ENCODE results near the gene ZNF333.

The ZNF333 gene

GRCh38 chr19:14689598-14690503, at the start of gene ZNF333:
TSS of gene ZNF333 (plus strand) at chr19:14690048. CDS start at chr19:14693492, 3,444 bp downstream.
- peak; percentile 50 for DNase-seq

GRCh38 chr19:14648506-14648905, 41.3 kb upstream of the ZNF333 start:
- DNase-seq: no peak

DNA sequence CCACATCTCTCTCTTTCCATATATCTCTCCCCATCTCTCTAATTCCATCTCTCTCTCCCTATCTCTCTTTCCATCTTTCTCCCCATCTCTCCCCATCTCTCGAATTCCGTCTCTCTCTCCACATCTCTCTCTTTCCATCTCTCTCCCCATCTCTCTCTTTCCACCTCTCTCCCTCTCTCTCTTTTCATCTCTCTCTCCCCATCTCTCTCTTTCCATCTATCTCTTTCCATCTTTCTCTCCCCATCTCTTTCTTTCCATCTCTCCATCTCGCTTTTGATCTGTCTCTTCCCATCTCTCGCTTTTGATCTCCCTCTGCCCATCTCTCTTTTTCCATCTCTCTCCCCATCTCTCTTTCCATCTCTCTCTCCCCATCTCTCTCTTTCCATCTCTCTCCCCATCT, 40.8 kb upstream of the ZNF333 start:
- DNase-seq: no peak

DNA sequence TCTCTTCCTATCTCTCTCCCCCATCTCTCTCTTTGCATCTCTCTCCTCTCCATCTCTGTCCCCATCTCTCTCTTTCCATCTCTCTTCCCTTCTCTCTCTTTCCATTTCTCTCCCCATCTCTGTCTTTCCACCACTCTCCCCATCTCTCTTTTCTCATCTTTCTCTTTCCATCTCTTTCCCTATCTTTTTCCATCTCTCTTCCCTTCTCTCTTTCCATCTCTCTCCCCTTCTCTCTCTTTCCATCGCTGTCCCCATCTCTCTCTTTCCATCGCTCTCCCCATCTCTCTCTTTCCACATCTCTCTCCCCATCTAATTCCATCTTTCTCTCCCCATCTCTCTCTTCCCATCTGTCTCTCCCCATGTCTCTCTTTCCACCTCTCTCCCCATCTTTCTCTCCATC, 39.7 kb upstream of the ZNF333 start:
- no peak for DNase-seq

- no peak for DNase-seq
Measured at GRCh38 chr19:14654786-14655560, 34.9 kb upstream of the ZNF333 start.

DNA sequence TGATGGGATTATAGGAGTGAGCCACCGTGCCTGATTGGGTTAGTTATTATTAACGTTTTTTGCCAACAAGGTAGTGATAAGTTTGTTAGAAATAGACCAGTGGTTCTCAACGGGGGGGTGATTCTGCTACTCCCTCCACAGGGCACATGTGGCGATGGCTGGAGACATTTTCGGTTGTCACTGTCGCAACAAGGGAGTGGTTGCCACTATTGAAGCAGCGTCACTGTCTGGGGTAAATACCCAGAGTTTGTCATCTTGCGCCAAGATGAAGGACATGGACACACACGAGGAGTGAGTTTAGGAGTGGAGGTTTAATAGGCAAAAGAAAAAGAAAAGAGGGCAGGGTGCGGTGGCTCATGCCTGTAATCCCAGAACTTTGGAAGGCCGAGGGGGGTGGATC, 34.1 kb upstream of the ZNF333 start:
- no peak for DNase-seq

GRCh38 chr19:14659874-14660489, 29.9 kb upstream of the ZNF333 start:
- DNase-seq: no peak

DNA sequence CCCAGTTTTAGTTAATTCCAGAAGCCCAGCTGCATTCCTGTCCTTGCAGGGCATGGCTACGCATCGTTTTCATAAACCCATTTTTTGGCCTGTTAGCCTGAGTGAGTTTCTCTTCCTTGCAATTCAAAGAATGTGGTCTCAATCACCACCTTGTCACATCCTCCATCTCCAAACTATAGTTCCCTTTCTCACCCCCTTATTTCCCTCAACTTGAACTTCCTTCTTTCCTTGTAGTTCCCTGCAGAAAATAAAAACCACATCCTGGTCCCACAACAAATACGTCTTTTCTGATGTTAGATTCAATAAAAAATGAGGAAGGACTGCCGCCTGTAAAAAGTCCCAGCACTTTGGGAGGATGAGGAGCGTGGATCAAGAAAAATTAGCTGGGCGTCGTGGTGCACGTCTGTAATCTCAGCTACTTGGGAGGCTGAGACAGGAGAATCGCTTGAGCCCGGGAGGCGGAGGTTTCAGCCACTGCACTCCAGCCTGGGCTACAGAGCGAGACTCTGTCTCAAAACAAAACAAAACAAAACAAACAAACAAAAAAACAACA, 28.4 kb upstream of the ZNF333 start:
- DNase-seq: no peak

GRCh38 chr19:14669940-14670339, 19.9 kb upstream of the ZNF333 start:
- DNase-seq: no peak

- no peak for DNase-seq
Measured at GRCh38 chr19:14670408-14670807, 19.4 kb upstream of the ZNF333 start.

- no peak for DNase-seq
Measured at GRCh38 chr19:14672188-14672872, 17.5 kb upstream of the ZNF333 start.

DNA sequence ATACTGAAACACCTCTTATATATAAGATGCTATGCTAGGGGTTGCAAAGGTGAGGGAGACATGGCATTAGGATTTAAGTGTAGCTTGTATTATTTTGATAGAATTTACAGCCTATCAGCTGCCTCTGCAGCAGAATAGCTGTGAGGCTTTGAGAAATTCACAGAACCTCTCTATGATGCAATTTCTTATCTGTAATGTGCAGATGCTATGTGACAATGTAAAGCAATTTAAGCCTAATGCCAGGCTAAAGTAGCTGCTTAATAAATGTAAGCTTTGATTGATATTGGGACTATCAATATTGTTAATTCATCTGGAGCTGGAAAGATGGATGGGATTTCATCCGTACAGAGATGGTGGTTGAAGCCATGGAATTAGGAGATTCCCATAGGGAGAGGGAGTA, 16.8 kb upstream of the ZNF333 start:
- no peak for DNase-seq

- no peak for DNase-seq
Measured at GRCh38 chr19:14674764-14675163, 15.1 kb upstream of the ZNF333 start, which contains the start of gene ADGRE3. TSS of gene ADGRE3 (minus strand) at chr19:14674844. CDS start at chr19:14674770, 74 bp downstream.

- DNase-seq: no peak
Measured at GRCh38 chr19:14676762-14677161, 13.1 kb upstream of the ZNF333 start.

GRCh38 chr19:14677464-14677863, 12.4 kb upstream of the ZNF333 start:
- no peak for DNase-seq

DNA sequence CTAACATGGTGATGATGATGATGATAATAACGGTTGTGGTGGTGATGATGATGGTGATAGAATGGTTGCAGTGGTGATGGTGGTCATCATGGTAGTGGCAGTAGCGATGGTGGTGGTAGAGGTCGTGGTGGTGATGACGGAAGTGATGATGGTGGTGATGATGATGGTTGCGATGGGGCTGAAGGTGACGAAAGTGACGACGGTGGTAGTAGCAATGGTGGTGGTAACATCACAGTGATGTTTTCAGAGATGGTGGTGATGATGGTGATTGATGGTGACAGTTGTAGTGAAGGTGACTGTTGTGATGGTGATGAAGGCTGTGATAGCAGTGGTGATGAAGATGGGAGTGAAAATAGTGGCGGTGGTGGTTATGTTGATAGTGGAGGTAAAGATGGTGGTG, 11.6 kb upstream of the ZNF333 start:
- DNase-seq: no peak

GRCh38 chr19:14682084-14682483, 7.8 kb upstream of the ZNF333 start:
- DNase-seq: no peak

DNA sequence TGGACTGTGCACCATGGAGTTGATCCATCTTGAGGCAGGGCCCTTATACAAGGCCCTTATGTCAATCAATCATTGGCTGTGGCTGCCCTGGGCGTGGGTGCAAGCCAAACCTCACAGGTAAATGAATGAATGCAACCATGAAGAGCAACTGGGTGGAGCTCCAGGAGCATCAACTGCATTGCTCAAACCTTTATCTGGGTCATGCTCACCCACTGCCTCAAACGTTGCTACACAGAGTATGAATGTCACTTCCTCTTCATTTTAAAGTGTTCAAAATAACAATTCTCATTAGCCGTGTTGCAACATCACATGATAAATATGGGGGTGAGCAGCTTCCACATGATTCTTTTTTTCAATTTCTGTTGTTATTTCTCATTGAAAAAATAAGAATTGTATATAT, 6.4 kb upstream of the ZNF333 start:
- no peak for DNase-seq

DNA sequence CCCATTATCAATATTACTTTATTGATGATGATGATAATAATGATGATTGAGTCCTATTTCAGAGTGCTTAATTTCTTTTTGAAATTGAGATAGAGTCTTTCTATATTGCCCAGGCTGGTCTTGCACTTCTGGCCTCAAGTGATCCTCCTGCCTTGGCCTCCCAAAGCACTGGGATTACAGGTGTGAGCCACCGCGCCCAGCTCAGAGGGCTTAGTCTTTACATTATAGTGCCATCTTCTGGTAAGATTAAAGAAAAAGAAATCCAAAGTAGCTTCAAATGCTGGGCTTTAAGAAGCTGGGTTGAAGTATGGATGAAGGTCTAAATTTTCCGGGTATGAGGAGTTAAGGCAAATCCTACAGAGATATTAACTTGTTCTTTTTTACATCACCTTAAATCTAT, 3.4 kb upstream of the ZNF333 start:
- DNase-seq: no peak

GRCh38 chr19:14694641-14695266, 4.9 kb downstream of the ZNF333 start:
- no peak for DNase-seq

- no peak for DNase-seq
Measured at GRCh38 chr19:14695471-14695870, 5.6 kb downstream of the ZNF333 start.

- DNase-seq: no peak
Measured at GRCh38 chr19:14699641-14700040, 9.8 kb downstream of the ZNF333 start.

Measured in NCI-H1436 treated with DMSO at 0.1 percent for 48 hours (cell line).